Neural progenitor cell (in vitro differentiated cells): Measurements from ENCODE around the gene GDF9. TPM values are rescaled to one million over a fixed set of nuclear protein-coding genes. Genes with fewer than 3 reads are reported as not detected.

Experiments used
- DNase-seq: peaks from one replicate; pipeline ENCODE4 v3.0.0-alpha.2; 2016; ENCODE audit warnings: low spot score
- H2AFZ ChIP-seq: fragments of 200-600 bp; sonication (generic); replicated peaks from 2 replicates; pipeline ENCODE4 v1.6.1; 2016; ENCODE audit warnings: antibody characterized with exemption
- H3F3A ChIP-seq: fragments of 200-600 bp; sonication (generic); 2 replicates; pipeline ENCODE4 v1.6.1; 2016; ENCODE audit warnings: antibody characterized with exemption, low read depth
- H3K27ac ChIP-seq: fragments of 200-600 bp; sonication (generic); 2 replicates; pipeline ENCODE4 v1.5.1; 2016; ENCODE audit warnings: mild to moderate bottlenecking
- H3K27me3 ChIP-seq: fragments of 200-600 bp; sonication (generic); 2 replicates; pipeline ENCODE4 v1.6.1; 2016; ENCODE audit warnings: mild to moderate bottlenecking, moderate library complexity
- H3K36me3 ChIP-seq: fragments of 200-600 bp; sonication (generic); 2 replicates; pipeline ENCODE4 v1.5.1; 2016
- H3K4me1 ChIP-seq: fragments of 200-600 bp; sonication (generic); 2 replicates; pipeline ENCODE4 v1.6.1; 2016; ENCODE audit warnings: mixed run types
- H3K4me2 ChIP-seq: fragments of 200-600 bp; sonication (generic); 2 replicates; pipeline ENCODE4 v1.6.1; 2016
- H3K4me3 ChIP-seq: fragments of 200-600 bp; sonication (generic); 2 replicates; pipeline ENCODE4 v1.5.1; 2016
- H3K79me2 ChIP-seq: fragments of 200-600 bp; sonication (generic); 2 replicates; pipeline ENCODE4 v1.6.1; 2016; ENCODE audit warnings: low read depth
- H3K9ac ChIP-seq: fragments of 200-600 bp; sonication (generic); 2 replicates; pipeline ENCODE4 v1.6.1; 2016
- H3K9me3 ChIP-seq: fragments of 200-600 bp; sonication (generic); 2 replicates; pipeline ENCODE4 v1.5.1; 2016; ENCODE audit warnings: low read depth
- H4K20me1 ChIP-seq: fragments of 200-600 bp; sonication (generic); 2 replicates; pipeline ENCODE4 v1.6.1; 2016; ENCODE audit warnings: low read depth
- H3K27ac Mint-ChIP-seq: 3 replicates; pipeline ENCODE4 v1.8.0; 2021; ENCODE audit warnings: mixed read lengths
- H3K27me3 Mint-ChIP-seq: 2 replicates; pipeline ENCODE4 v1.8.0; 2022; ENCODE audit warnings: low read depth, mild to moderate bottlenecking, inconsistent platforms, moderate library complexity, mixed read lengths; ENCODE audit not compliant: insufficient read depth
- H3K36me3 Mint-ChIP-seq: 3 replicates; pipeline ENCODE4 v1.8.0; 2021; ENCODE audit warnings: mixed read lengths
- H3K4me1 Mint-ChIP-seq: 3 replicates; pipeline ENCODE4 v1.8.0; 2021; ENCODE audit warnings: mixed read lengths
- H3K4me3 Mint-ChIP-seq: 3 replicates; pipeline ENCODE4 v1.8.0; 2021; ENCODE audit warnings: mild to moderate bottlenecking, moderate library complexity, mixed read lengths
- H3K9me3 Mint-ChIP-seq: 3 replicates; pipeline ENCODE4 v1.8.0; 2020; ENCODE audit warnings: mixed read lengths
- CTCF ChIP-seq: fragments of 200-600 bp; sonication (generic); IDR thresholded peaks from 2 replicates; pipeline ENCODE4 v1.5.1; 2017; ENCODE audit warnings: antibody characterized with exemption, mild to moderate bottlenecking
- EZH2 ChIP-seq: fragments of 200-600 bp; sonication (generic); IDR thresholded peaks from 2 replicates; pipeline ENCODE4 v1.6.1; 2017; ENCODE audit warnings: antibody characterized with exemption, mild to moderate bottlenecking, moderate library complexity
- EZH2phosphoT487 ChIP-seq: fragments of 200-600 bp; sonication (generic); IDR thresholded peaks from 2 replicates; pipeline ENCODE4 v1.6.1; 2017; ENCODE audit warnings: antibody characterized with exemption
- total RNA-seq: library from RNA; depleted of rRNA; stranded (reverse); fragments of >200 nt; gene quantifications from 2 replicates; pipeline ENCODE4 v1.2.3, GENCODE V29; 2015; ENCODE audit warnings: low replicate concordance

The GDF9 gene
- total RNA-seq, 1 donor from 2014 or later: 0.82 TPM

DNA sequence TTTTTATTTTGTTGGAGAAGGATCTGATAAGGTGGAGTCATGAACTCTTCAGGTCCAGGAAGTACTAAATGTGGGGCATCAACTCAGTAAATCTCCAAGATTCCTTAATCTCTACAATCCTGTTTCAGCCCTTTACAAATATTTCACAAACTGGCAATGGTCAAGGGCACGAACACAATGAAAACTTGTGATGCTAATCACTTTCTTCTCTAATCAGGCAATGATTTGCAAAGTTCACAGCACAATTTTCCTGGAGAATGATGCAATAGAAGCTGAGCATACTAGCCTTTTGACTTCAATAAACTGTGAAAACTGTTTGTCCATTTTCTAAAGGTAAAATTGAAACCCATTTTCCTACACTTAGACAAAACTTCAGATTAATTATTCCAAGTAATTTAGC is 16.9 kb downstream of the GDF9 start:
- H3K4me3 Mint-ChIP-seq: no peak overlapping the region
- Histone ChIP-seq H3K4me2 (no peak overlapping the region), H2AFZ (no peak overlapping the region), H3K9ac (no peak overlapping the region), H3K4me1 (no peaks in the 10 kb centered on the region), H3K36me3 (no peaks in the 10 kb centered on the region), H3K4me3 (no peak overlapping the region), H3F3A (no peaks in the 10 kb centered on the region), H3K27me3 (no peaks in the 10 kb centered on the region), H3K79me2 (no peaks in the 10 kb centered on the region), H4K20me1 (no peaks in the 10 kb centered on the region), H3K27ac (no peak overlapping the region), H3K9me3 (no peaks in the 10 kb centered on the region)
- no peaks in the 10 kb centered on the region for H3K36me3 Mint-ChIP-seq
- H3K27me3 Mint-ChIP-seq: peaks cover 4% of the 10 kb centered on the region
- DNase-seq: no peak
- H3K9me3 Mint-ChIP-seq: no peaks in the 10 kb centered on the region
- no peak for TF ChIP-seq EZH2phosphoT487
- TF ChIP-seq CTCF: no peak
- no peak for TF ChIP-seq EZH2
- no peak overlapping the region for H3K27ac Mint-ChIP-seq
- no peaks in the 10 kb centered on the region for H3K4me1 Mint-ChIP-seq

DNA sequence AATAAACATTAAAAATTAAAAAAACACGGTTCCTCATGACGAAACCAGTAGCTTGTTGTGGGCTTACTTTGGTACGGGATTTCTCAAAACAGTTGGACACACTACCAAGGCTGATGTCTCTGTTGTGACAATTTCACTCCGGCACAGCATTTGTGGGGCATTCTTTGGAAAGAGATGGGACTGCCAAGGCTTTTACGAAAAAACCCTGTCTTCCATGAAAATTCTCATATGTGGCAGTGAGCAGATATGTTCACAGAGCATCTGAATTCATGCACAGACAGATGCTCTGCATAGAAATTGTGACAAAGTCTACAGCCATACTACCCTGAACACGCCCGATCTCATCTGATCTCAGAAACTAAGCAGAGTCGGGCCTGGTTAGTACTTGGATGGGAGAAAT is 18.0 kb downstream of the GDF9 start:
- Histone ChIP-seq H3K27ac (no peak overlapping the region), H3K4me3 (no peak overlapping the region), H3K4me1 (no peaks in the 10 kb centered on the region), H3K9ac (no peak overlapping the region), H3K27me3 (no peaks in the 10 kb centered on the region), H3K4me2 (no peak overlapping the region), H4K20me1 (no peaks in the 10 kb centered on the region), H3K79me2 (no peaks in the 10 kb centered on the region), H3K9me3 (no peaks in the 10 kb centered on the region), H3F3A (no peaks in the 10 kb centered on the region), H2AFZ (no peak overlapping the region), H3K36me3 (no peaks in the 10 kb centered on the region)
- H3K4me1 Mint-ChIP-seq: no peaks in the 10 kb centered on the region
- TF ChIP-seq EZH2 (no peak), CTCF (no peak), EZH2phosphoT487 (no peak)
- H3K9me3 Mint-ChIP-seq: no peaks in the 10 kb centered on the region
- H3K27ac Mint-ChIP-seq: no peak overlapping the region
- no peak for DNase-seq
- H3K4me3 Mint-ChIP-seq: no peak overlapping the region
- H3K36me3 Mint-ChIP-seq: no peaks in the 10 kb centered on the region
- H3K27me3 Mint-ChIP-seq: peaks cover 8% of the 10 kb centered on the region

- Histone ChIP-seq H3F3A (no peaks in the 10 kb centered on the region), H3K9me3 (no peaks in the 10 kb centered on the region), H2AFZ (no peak overlapping the region), H3K4me3 (no peak overlapping the region), H3K27ac (no peak overlapping the region), H3K79me2 (no peaks in the 10 kb centered on the region), H3K4me1 (peaks cover 8% of the 10 kb centered on the region), H3K36me3 (no peaks in the 10 kb centered on the region), H3K27me3 (no peaks in the 10 kb centered on the region), H3K4me2 (no peak overlapping the region), H3K9ac (no peak overlapping the region), H4K20me1 (no peaks in the 10 kb centered on the region)
- H3K27me3 Mint-ChIP-seq: peaks cover 8% of the 10 kb centered on the region
- H3K4me3 Mint-ChIP-seq: no peak overlapping the region
- H3K4me1 Mint-ChIP-seq: peaks cover 8% of the 10 kb centered on the region
- no peaks in the 10 kb centered on the region for H3K9me3 Mint-ChIP-seq
- H3K27ac Mint-ChIP-seq: no peak overlapping the region
- DNase-seq: no peak
- H3K36me3 Mint-ChIP-seq: no peaks in the 10 kb centered on the region
- no peak for TF ChIP-seq EZH2phosphoT487
- no peak for TF ChIP-seq CTCF
Measured at GRCh38 chr5:132841305-132841704, 25.0 kb downstream of the GDF9 start.

GRCh38 chr5:132840896-132841295 is 25.4 kb downstream of the GDF9 start:
- Histone ChIP-seq H3K27ac (no peak overlapping the region), H3K27me3 (no peaks in the 10 kb centered on the region), H3K4me3 (no peak overlapping the region), H2AFZ (no peak overlapping the region), H3K9me3 (no peaks in the 10 kb centered on the region), H3K36me3 (no peaks in the 10 kb centered on the region), H4K20me1 (no peaks in the 10 kb centered on the region), H3K9ac (no peak overlapping the region), H3K79me2 (no peaks in the 10 kb centered on the region), H3K4me1 (peaks cover 8% of the 10 kb centered on the region), H3F3A (no peaks in the 10 kb centered on the region), H3K4me2 (no peak overlapping the region)
- no peak overlapping the region for H3K27ac Mint-ChIP-seq
- H3K27me3 Mint-ChIP-seq: peaks cover 8% of the 10 kb centered on the region
- H3K4me1 Mint-ChIP-seq: peaks cover 8% of the 10 kb centered on the region
- H3K9me3 Mint-ChIP-seq: no peaks in the 10 kb centered on the region
- TF ChIP-seq CTCF (no peak), EZH2 (no peak), EZH2phosphoT487 (no peak)
- no peak overlapping the region for H3K4me3 Mint-ChIP-seq
- H3K36me3 Mint-ChIP-seq: no peaks in the 10 kb centered on the region
- no peak for DNase-seq
